Neutrophil (primary cell): ENCODE measurements around the gene PITHD1.
A peak's percentile ranks its signal among the peaks of the same experiment; 100 is the strongest.

ENCODE experiments used
- H3K27ac ChIP-seq: fragments of 200-600 bp; sonication (generic); 2 replicates; pipeline ENCODE4 v1.5.1; 2016; ENCODE audit warnings: mild to moderate bottlenecking, moderate library complexity
- H3K27me3 ChIP-seq: fragments of 200-600 bp; sonication (generic); 2 replicates; pipeline ENCODE4 v1.6.0; 2016; ENCODE audit warnings: mild to moderate bottlenecking
- H3K36me3 ChIP-seq: fragments of 200-600 bp; sonication (generic); 2 replicates; pipeline ENCODE4 v1.5.1; 2017
- H3K4me1 ChIP-seq, 2 experiments: fragments of 200-600 bp in 1 of 2; sonication (generic) in 1 of 2; 1 replicate in 1 of 2; 2 replicates in 1 of 2; pipeline versions ENCODE4 v1.5.1 to v1.6.1; 2013 to 2016; ENCODE audit warnings: low read depth in 1 of 2, low read length in 1 of 2, mild to moderate bottlenecking in 1 of 2, moderate library complexity in 1 of 2; ENCODE audit not compliant: control insufficient read depth in 1 of 2, insufficient read depth in 1 of 2
- H3K4me3 ChIP-seq, 2 experiments: fragments of 200-600 bp in 1 of 2; sonication (generic) in 1 of 2; 1 replicate in 1 of 2; 2 replicates in 1 of 2; pipeline ENCODE4 v1.5.1; 2013 to 2016; ENCODE audit warnings: low read depth in 1 of 2, low read length in 1 of 2, mild to moderate bottlenecking in 1 of 2, moderate library complexity in 1 of 2
- H3K9me3 ChIP-seq: fragments of 200-600 bp; sonication (generic); 2 replicates; pipeline ENCODE4 v1.5.1; 2016
- TF ChIP-seq, protein P1 (sequence below): fragments of 200-600 bp; sonication (generic); IDR thresholded peaks from 2 replicates; pipeline ENCODE4 v1.5.1; 2016; ENCODE audit warnings: antibody characterized with exemption

The PITHD1 gene

DNA sequence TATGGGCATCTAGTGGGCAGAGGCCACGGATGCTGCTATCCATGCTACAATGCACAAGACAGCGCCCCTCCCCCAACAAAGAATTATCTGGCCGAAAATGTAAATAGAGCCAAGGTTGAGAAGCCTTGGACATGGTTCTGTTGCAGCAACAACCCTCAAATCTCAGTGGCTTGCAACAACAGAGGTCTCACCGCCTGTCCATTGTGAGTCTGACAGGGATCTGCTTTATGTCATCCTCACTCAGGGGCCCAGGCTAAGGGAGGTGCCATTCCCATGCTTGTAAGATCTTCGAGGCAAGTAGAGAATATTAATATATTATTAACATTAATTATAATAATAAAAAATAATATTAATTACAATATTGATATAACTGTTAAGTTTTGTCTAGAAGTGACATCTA is 9.5 kb upstream of the PITHD1 start:
- H3K27me3 ChIP-seq: no peaks in the 10 kb centered on the region
- H3K4me1 ChIP-seq: peaks cover 0 to 4% of the 10 kb centered on the region in 2 experiments
- H3K4me3 ChIP-seq: no peak overlapping the region
- peaks cover 9% of the 10 kb centered on the region for H3K36me3 ChIP-seq
- H3K9me3 ChIP-seq: no peaks in the 10 kb centered on the region
- H3K27ac ChIP-seq: no peak overlapping the region
- TF ChIP-seq, protein P1, sequence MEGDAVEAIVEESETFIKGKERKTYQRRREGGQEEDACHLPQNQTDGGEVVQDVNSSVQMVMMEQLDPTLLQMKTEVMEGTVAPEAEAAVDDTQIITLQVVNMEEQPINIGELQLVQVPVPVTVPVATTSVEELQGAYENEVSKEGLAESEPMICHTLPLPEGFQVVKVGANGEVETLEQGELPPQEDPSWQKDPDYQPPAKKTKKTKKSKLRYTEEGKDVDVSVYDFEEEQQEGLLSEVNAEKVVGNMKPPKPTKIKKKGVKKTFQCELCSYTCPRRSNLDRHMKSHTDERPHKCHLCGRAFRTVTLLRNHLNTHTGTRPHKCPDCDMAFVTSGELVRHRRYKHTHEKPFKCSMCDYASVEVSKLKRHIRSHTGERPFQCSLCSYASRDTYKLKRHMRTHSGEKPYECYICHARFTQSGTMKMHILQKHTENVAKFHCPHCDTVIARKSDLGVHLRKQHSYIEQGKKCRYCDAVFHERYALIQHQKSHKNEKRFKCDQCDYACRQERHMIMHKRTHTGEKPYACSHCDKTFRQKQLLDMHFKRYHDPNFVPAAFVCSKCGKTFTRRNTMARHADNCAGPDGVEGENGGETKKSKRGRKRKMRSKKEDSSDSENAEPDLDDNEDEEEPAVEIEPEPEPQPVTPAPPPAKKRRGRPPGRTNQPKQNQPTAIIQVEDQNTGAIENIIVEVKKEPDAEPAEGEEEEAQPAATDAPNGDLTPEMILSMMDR: no peak

- TF ChIP-seq, protein P1: peak; percentile 94
- Histone ChIP-seq H3K9me3 (no peaks in the 10 kb centered on the region), H3K27me3 (no peaks in the 10 kb centered on the region), H3K4me3 (no peak overlapping the region), H3K36me3 (no peaks in the 10 kb centered on the region), H3K27ac (peak overlapping the region; percentile 21), H3K4me1 (peaks cover 2 to 6% of the 10 kb centered on the region in 2 experiments)
Measured at GRCh38 chr1:23772049-23772853, 6.0 kb upstream of the PITHD1 start.

GRCh38 chr1:23772854-23773242 is 5.4 kb upstream of the PITHD1 start:
- no peak overlapping the region for H3K27ac ChIP-seq

DNA sequence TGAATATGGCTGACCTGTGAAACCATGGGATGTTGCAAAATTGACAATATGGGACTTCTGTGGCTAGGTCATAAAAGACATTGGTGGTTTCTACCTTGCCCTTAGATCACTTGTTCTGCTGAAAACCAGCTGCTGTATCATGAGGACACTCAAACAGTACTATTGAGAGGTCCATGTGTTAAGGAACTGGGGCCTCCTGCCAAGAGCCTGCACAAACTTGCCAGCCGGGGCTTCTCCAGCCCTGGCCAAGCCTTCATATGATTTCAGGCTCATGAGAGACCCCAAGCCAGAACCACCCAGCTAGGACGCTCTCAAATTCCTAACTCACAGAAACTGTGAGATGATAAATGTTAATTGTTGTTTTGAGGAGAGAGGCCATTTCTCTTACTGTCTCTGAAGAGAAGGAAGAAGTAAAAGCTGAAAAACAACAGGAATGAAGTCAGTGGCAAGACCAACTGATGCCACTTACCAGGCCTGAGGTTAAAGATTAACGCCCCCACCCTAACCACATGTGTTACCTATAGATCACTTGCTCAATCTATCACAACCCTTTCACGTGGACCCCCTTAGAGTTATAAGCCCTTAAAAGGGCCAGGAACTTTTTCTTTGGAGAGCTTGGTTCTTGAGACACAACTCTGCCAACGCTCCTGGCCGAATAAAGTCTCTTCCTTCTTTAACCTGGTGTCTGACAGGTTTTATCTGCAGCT is 3.9 kb upstream of the PITHD1 start:
- Histone ChIP-seq H3K27me3 (no peaks in the 10 kb centered on the region), H3K36me3 (no peaks in the 10 kb centered on the region), H3K9me3 (no peaks in the 10 kb centered on the region), H3K4me1 (peaks cover 17 to 23% of the 10 kb centered on the region in 2 experiments), H3K27ac (no peak overlapping the region), H3K4me3 (no peak overlapping the region)
- TF ChIP-seq, protein P1: no peak

More at GRCh38 chr1:23772854-23773242, 5.4 kb upstream of the PITHD1 start:
- TF ChIP-seq, protein P1: no peak
- H3K4me1 ChIP-seq: peaks cover 8 to 11% of the 10 kb centered on the region in 2 experiments
- no peak overlapping the region for H3K4me3 ChIP-seq
- H3K9me3 ChIP-seq: no peaks in the 10 kb centered on the region
- no peaks in the 10 kb centered on the region for H3K27me3 ChIP-seq
- H3K36me3 ChIP-seq: no peaks in the 10 kb centered on the region

GRCh38 chr1:23776217-23776616 is 2.0 kb upstream of the PITHD1 start:
- Histone ChIP-seq H3K9me3 (no peaks in the 10 kb centered on the region), H3K4me3 (no peak overlapping the region), H3K27ac (no peak overlapping the region), H3K4me1 (peaks cover 28 to 34% of the 10 kb centered on the region in 2 experiments), H3K36me3 (no peaks in the 10 kb centered on the region), H3K27me3 (no peaks in the 10 kb centered on the region)
- TF ChIP-seq, protein P1: no peak
